ENCODE measurements around the gene KCND1.
A peak's percentile ranks its signal among the peaks of the same experiment; 100 is the strongest.

The KCND1 gene

DNA sequence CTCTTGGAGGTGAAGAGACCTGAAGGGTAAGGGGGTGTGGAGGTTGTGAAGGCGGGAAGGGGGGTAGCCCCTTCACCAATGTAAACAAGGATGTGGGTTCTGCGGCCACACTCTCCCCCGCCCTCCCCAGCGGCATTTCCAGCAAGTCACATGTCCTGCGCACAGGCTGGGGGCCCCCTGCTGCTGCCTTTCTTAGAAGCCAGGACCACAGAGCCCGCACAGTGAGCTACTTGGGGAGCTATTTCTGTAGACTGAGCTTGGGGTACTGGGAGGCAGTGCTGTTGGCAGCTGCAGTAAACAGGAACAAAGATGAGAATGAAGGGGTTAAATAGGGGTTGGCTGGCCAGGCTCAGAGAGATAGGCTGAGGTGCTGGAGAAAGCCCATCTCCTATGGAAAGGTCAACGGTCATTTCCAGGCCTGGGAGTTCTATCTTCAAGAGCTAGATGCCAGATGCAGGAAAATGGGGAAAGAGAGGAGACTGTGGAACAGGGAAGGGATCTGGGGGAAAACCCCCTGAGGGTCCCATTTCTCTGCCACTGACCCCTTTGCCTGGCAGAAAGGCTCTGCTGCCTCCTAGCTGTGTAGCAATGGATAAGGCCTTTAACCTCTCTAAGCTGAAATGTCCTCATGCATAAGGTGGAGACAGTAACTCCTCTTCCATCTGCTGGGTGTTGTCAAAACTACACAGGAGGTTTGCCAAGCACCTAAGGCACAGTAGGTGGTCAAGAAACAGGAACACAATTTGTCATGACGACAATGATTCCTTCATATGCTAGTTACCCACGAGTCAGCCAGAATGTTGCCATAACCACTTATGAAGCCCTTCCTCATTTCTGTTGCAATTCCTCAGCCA lies 34.4 kb downstream of the KCND1 start:
- DNase-seq = no peak

DNA sequence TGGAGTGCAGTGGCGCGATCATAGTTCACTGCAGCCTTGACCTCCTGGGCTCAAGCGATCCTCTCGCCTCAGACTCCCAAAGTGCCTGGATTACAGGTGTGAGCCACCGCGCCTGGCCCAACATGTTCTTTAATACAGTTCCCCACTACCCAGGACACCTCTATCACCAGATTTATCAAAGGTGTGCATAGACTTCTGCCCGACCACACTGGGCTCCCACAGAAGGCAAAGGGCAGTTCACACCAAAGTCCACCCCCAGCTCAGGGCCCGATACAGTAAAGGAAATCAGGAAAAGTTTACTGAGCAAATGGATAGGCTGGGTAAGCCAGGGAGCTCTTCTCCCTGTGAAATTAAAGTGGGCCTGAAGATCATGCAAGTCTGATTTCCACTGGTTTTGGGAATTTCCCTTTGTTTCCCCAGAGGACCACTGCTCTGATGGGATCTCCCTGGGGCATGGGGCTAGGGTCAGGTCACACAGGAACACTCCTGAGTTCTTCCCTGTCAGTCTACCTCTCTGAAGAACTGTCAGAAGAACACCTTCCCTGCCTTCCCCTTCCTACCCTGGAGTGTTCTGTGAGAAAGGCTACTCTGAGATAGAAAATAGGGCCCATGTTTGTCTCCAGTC lies 35.1 kb downstream of the KCND1 start:
- no peak for DNase-seq

DNA sequence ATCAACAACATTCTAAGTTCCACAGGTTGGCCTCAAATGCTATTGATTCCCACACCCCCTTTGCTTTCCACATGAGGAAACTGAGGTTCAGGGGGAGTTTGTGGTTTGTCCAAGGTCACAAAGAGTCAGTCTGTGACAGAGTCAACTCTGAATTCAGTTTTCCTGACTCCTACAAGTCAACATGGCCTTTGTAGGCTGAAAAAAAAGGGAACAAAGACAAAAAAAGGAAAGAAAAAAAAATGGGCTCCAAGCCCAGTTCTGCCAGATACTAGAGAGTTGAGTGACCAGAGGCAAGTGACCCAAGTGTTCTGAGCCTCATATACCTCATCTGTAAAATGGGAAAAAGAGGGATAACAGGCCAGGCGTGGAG lies 36.4 kb downstream of the KCND1 start:
- DNase-seq = no peak

DNA sequence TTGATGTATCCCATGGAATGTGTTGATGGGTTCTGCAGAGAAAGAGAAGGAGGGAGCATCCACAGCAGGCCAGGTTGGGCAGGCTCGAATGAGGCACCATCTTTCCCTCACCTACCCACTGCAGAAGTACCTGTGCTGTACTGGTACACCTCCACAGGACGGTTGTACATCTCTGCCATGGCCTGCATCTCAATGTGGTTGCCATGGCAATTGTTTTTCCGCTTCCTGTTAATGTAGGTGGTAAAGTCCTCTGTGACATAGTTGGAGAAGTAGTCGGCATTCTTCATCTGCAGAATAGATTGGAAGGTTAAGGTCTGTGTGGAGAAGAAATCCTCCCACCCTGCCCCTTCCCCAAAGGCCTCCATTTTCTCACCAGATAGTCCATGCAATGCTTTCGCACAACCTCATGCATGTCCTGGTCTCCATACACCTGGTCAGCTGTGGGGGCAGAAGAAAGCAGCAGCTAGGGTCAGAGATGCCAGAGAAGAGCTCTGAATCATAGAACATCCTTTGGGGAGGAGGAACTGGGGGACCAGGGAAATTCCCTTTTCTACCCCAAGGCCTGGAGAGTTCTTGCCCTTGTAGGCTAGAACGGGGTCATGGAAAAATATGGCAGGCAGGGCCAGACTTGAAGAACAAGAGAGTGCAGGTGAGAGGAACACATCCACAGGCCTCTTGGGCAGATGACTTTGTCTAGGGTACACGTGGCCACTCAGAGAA lies 36.9 kb downstream of the KCND1 start:
- DNase-seq = no peak

DNA sequence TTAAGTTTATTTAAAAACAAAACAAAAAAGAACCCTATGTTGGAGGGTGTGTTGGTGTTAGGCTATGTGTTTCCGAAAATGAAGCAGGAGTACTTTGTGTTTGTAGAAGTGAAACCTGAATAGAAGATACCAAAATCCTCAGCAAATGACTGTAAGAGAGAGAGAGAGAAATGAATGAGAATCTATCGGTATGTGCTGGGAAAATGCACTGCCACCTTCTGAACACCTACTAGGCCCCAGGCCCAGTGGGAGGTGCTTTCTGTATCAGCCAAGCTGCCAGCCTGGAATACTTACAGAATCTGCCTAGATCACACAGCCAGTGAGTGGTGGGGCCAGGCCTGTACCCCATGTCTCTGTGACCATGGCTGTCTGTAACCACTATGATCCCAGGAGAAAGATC lies 37.9 kb downstream of the KCND1 start:
- DNase-seq = no peak

DNA sequence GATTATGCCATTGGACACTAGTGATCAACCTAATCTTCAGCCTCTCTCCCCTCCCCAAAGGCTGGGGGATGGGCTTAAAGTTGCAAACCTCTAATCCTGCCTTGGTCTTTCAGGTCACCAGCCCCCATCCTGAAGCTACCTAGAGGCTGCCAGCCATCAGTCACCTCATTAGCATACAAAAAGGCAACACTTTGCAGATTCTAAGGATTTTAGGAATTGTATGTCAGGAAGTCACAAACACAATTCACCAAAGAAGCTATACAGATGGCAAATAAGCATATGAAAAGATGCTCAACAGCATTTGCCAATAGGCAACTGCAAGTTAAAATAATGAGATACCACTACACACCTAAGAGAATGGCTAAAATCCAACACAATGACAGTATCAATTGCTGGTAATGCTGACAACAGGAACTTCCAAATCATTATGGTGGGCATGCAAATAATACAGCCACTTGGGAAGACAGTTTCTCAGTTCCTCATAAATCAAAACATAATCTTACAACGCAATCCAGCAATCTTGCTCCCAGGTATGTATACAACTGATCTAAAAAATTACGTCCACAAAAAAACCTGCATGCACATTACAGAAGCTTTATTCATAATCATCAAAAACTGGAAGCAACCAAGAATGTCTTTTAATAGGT lies 43.8 kb downstream of the KCND1 start:
- no peak for DNase-seq

DNA sequence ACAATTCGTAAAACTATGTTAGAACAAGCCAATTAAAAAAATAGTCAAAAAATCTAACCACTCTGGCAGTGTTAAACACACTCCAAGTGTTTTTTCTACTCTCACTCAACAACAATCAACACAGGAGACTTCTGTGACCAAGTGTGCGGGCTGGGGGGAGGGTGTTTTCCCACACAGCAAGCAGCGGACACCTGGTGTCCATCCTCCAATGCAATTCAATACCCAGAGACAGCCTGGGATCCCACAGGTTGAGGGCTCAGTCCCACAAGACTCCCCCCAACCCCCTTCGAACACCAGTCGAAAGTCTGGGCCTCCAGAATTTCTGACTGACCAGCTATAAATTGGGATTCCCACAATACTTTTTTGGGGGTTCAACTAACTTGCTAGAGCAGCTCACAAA lies 44.5 kb downstream of the KCND1 start:
- no peak for DNase-seq

DNA sequence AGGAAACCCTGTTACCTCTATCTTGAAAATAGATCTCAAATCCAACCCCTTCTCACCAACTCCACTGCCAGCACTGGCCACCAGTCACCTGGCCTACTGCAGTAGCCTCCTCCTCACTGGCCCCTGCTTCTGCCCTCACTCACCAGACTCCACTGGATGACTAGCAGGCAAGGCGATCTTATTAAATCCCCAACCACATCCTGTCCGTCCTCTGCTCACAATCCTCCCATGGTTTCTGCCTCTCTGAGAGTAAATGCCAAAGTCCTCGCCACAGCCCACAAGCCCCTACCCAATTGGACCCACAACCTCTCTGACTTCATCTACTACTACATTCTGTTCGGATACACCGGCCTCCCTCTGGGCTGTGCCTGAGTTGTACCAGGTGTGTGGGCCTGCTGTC lies 47.4 kb downstream of the KCND1 start:
- no peak for DNase-seq

DNA sequence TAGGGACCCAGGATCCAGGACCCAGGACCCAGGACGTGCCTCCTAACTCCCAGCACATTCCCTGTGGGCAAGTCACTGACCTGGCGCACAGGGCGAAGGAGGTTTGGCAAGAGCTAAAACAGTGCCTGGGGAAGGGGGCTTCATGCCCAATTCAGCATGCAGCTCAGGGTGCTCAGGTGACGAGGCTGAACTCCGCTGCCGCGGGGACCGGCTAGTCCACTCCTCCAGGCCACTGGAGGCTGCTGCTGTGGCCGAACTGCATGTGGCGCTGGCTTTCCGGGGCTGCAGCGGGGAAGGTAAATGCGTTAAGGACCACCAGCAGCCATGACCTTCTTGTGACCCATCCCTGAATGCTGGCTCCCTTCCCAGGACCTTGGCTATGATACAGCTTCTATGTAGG lies 47.9 kb downstream of the KCND1 start:
- DNase-seq = no peak

DNA sequence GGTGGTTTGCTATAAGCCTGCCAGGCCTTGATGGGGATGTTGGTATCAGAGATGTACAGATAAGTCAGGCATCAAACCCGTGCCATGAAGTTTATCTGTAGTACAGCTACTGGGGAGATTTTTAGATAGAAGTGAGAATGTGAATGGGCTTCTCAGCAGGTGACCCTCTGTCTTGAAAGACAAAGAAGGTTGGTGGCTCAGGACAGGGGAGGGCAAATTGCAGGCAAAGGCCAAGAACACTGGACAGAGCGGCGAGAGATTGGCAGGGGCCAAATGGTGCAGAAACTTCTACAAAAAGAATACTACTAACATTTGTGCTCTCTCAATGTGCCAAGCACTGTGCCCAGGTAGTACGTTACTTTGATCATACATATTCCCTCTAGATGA lies 50.9 kb downstream of the KCND1 start:
- DNase-seq = no peak

DNA sequence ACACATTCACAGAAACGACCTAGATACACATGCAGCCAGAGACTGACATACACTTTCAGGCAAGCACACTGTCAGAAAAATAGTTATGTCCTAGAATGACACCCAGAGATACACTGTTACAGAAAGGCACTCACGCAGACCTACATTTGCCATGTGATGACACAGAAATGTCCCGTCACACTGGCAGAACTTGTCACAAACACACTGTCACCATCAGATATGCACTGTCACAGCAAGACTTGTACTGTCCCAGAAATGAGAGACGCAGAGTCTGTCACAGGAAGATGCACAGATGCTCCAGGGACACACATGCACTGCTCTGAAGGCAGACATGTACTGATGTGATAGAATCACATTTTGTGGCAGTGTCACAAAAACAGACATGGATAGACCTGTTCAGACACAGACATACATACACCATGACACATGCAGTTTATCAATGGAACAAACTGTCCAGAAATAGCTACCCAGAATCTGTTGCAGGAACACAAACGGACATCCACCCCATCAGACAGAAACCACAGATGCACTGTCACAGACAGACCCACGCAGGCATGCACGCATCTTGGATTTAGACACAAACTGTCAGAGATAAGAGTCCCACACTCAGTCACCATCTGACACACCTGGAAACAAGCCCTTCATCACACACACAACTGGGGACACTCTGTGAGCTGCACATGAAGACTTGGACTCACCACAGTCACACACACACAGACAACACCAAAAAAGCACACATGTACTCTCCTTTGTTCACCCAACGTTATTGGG lies 51.5 kb downstream of the KCND1 start:
- no peak for DNase-seq

DNA sequence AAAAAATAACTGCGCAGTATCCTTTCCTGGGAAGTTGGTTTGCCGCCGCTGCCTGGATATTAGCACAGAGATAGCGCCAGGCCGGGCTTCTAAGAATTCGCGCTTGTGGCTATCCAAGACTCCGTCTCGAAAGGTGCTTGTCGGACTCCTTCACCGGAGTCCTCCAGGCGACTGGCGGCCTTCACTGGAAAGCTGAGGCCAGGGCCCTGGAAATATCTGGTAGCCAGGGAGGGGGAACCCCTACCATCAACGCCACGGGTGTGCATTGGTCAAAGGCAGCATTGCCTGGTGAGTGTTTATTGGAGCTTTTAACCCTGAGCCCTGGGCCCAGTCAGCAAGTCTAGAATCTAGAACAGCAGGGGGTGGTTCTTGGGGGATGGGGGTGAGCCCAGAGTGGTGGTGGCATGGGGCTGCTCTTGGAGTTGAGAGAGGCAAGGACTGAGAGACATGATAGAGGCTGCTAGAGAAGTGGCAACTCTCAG lies 52.2 kb downstream of the KCND1 start:
- no peak for DNase-seq

DNA sequence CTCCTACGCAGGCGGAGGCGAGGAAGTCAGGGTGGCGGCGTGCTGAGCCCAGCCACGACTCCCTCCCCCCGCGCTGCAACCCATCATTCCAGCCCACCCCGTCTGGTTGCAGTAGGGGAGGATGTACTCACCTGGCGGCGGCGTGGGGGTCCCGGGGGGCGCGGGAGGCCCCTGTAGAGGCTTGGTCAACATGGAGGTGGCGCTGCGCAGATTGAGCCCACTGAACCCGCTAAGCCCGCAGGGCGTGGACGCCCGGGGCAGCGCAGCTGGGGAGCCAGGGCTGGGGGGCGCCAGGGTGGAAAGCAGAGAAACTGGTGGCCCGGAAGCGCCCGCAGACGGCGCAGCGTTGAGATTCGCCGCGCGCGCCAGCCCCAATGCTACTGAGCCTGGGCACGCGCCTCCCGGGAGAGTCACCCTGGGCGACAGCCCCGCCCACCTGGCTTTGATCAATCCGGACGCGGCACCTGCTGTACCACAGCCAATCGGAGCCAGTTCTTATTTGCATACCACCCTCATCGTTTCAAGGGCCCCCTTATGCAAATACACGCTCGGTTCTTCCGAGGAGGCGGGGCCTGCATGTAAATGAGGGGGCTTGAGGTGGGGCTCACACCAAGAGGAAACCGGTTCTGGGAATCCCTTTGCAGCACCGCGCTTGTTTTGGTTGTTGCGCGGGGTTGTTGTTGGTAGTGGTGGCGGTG lies 52.9 kb downstream of the KCND1 start, which contains the start of gene PIM2:
PIM2 (minus strand) TSS at position 382 of the 698 bp plus-strand sequence; CDS start at position 192, 190 bp downstream.
- DNase-seq = peak; percentile 97

DNA sequence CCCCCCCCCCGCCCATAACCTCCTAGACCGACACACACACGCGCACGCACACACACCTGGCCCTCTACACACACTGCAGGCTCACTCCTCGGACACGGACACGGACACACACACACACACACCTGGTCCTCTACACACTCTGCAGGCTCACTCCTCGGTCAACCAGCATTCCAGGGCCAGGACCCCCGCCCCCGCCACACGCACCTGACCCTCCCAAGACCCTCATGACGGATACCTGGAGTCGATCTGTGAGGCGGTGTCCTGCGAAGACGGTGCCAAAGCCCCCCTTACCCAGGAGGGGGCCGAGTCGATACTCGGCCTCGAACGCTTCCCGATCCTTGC lies 53.4 kb downstream of the KCND1 start:
- DNase-seq = no peak

DNA sequence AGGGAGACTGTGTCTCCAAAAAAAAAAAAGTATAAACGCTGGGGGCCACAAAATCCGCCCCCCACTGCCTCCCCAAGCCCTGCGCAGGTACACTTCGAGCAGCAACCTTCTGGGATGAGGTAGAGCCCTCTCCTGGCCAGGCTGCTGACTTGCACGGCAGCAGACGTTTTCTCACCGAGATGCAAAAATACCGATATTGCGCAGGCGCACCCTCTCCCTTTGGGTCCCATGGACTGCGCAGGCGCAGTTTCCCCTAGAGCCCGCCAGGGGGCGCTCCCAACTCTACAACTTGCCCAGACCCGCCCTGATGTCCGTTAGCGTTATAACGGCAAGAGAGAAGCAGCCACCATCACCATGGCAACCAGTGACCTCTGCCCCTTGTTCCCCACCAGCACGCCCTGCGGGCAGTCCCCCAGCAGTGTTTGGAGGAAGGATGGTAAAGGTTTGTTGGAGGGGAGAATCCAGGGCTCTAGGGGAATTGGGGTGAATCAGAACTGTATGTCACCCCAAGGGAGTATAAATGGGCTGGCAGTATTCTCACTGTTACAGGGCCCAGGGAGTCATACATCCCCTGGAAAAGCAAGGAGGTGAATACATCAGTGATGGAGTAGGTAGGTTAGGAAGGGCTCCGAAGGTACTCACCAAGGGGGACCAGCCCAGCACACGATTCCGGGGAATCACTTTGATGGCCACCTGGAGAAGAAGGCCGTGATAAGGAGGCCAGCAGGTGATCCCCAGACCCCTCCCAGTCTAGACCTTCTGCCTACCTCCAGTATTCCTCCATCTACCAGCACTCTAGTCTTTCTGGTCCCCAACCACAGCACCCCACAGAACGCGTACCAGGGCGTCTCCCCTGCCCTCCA lies 54.3 kb downstream of the KCND1 start:
- peak; percentile 94 for DNase-seq

DNA sequence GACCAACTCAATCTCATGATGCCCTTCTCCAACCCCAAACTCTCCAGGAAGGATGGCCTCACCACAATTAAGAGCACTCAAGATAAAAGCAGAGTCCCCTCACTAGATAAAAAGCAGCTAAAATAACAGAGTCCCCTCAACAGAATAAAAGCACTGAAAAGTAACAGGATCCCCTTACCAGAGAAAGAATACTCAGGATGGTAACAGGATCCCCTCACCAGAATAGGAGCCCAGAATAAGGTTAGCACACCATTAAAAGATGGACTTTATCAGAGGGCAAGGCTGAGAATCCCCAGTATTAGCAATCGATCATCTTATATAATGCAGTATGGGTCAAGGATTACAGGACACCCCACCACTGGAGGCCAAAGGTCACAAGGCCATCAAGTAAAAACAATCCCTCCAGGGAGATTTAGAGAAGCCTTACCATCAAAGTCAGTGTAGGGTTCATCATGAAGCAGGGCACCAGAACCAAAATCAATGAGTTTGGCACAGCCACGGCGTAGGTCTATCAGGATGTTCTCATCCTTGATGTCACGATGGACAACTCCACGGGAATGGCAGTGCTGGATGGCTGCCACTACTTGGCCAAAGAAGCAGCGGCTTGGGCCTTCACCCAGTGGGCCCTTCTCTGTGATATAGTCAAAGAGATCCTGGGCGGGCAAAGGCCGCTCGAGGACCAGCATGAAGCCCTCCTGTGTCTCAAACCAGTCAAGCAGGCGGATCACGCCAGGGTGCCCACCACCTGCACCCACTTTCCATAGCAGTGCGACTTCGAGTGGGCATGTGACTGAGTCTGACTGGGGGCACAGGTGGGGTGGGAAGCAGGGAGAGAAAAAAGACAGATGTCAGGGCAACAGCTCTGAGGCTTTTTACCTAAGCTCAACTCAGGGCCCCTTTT lies 56.8 kb downstream of the KCND1 start:
- DNase-seq = no peak

DNA sequence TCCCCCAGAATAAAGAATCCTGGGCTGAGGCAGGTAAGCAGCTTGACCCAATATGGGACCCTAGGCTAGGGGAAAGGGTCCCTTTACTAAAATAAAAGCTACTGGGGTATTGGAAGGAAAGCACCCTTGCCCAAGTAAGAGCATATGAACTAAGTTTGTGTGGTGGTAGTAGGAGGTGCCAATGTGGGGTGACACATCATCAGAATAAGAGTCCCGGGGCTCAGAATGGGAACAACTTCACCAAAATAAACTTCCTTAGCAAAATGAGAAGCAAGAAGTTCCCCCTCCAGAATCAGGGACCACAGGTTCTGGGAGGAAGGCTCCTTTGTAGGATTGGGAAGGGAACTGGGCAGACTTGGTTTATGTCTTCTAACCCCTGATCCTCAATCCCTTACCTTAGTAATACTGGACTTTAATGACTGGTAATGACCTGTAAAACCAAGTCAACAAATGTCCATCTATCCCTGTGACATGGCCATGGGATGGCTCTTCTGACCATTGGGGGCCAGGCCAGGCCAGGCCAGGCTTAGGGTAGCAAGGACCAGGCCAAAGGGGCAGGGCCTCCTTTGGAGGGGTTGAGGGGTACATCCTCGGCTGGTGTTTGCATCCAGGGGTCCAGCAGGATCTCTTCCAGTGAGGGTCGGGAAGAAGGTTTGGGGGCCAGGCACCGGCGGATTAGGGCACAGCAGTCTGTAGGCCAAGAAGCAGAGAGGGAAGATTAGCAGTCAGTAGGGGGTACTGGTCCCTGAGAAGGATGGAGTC lies 57.9 kb downstream of the KCND1 start:
- no peak for DNase-seq

DNA sequence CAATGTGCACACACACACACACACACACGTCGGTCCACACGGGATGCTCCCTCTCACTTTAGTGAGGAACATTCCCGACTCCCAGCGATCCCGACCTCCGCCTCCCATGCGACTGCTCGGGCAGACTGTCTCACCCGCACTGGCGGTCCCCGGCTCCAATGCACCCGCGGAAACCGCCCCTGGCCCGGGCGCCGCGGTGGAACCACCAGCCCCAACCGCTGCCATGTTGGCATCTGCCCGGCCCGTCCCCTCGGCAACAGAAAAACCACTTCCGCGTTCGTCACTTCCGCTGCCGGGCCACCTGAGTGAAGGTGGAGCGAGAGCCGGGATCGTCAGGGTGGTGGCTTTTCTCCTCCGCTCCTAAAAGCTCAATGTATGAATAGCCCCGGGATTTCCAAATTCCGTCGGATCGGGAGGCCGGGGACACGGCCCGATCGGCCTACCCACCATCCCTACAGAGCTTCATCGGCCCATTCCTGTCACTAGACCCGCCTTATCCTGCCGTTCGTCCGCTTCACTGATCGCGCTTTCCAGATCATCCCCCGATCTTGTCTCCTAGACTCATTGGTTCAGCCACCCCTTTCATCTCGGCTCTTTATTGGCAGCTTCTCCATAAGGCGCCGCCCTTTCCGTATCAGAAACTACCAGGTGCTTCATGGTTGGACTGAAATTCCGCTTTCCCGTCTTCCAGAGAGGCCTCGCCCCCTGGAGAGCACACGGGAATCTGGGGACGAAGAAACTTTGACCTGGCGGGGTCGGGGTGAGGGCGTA lies 60.0 kb downstream of the KCND1 start, which contains the start of gene SLC35A2:
SLC35A2 (minus strand) TSS at position 235 of the 771 bp plus-strand sequence; CDS start at position 225, 10 bp downstream.
- DNase-seq = peak; percentile 87
